ENCODE data around the gene PITRM1. TPM values are rescaled to one million over a fixed set of nuclear protein-coding genes. Genes with fewer than 3 reads are reported as not detected.

PITRM1 gene
- total RNA-seq, 1 donor from 2014 or later: 80.4 TPM

DNA sequence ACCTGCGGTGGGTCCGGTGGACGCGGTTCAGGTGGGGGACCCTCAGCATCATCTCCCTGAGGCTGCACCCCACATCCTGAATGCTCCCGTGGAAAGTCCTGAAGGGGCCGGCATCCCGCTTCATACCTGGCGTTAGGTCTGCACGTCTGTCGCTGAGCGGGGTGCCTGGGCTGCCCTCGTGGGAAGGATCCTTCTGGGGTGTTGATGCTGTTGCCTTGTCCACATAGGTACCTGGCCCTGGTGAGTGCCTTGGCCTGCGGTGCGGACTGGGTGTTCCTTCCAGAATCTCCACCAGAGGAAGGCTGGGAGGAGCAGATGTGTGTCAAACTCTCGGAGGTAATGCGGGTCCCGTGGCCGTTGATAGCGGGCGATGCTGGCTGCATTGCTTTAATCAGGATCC is 67.4 kb downstream of the PITRM1 start:
- Histone ChIP-seq H3K4me3 (ENCODE audit: insufficient read depth, low read depth, low read length) (no peak overlapping the region), H3K9ac (ENCODE audit: low read length) (no peak overlapping the region), H3K4me1 (ENCODE audit: insufficient read depth, low read length) (peaks cover 12% of the 10 kb centered on the region), H4K20me1 (ENCODE audit: insufficient read depth, low read length) (no peaks in the 10 kb centered on the region), H3K27ac (ENCODE audit: low read depth, low read length) (no peak overlapping the region), H2AFZ (ENCODE audit: low read depth, low read length) (no peak overlapping the region), H3K79me2 (ENCODE audit: insufficient read depth, low read length) (peaks cover 55% of the 10 kb centered on the region), H3K27me3 (ENCODE audit: insufficient read depth, low read length) (no peaks in the 10 kb centered on the region), H3K36me3 (ENCODE audit: insufficient read depth, low read length) (peaks cover 54% of the 10 kb centered on the region), H3K9me3 (ENCODE audit: insufficient read depth, low read depth, low read length) (no peaks in the 10 kb centered on the region), H3K4me2 (ENCODE audit: low read length) (no peak overlapping the region)
- no peak for FAIRE-seq
- H3K36me3 Mint-ChIP-seq (ENCODE audit: low read depth, unreplicated experiment): peaks cover 37% of the 10 kb centered on the region
- H3K27me3 Mint-ChIP-seq (ENCODE audit: low read depth, unreplicated experiment): no peaks in the 10 kb centered on the region
- no peak overlapping the region for H3K27ac Mint-ChIP-seq (ENCODE audit: unreplicated experiment)
- no peaks in the 10 kb centered on the region for H3K9me3 Mint-ChIP-seq (ENCODE audit: unreplicated experiment)
- H3K4me1 Mint-ChIP-seq (ENCODE audit: low read depth, unreplicated experiment): no peaks in the 10 kb centered on the region
- DNase-seq (ENCODE audit: low read depth): no peak
- no peak for TF ChIP-seq EZH2 (IDR thresholded peaks at IDR 0.05; ENCODE audit: insufficient read depth, low read length)
- TF ChIP-seq, protein P1, sequence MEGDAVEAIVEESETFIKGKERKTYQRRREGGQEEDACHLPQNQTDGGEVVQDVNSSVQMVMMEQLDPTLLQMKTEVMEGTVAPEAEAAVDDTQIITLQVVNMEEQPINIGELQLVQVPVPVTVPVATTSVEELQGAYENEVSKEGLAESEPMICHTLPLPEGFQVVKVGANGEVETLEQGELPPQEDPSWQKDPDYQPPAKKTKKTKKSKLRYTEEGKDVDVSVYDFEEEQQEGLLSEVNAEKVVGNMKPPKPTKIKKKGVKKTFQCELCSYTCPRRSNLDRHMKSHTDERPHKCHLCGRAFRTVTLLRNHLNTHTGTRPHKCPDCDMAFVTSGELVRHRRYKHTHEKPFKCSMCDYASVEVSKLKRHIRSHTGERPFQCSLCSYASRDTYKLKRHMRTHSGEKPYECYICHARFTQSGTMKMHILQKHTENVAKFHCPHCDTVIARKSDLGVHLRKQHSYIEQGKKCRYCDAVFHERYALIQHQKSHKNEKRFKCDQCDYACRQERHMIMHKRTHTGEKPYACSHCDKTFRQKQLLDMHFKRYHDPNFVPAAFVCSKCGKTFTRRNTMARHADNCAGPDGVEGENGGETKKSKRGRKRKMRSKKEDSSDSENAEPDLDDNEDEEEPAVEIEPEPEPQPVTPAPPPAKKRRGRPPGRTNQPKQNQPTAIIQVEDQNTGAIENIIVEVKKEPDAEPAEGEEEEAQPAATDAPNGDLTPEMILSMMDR (IDR thresholded peaks at IDR 0.05; ENCODE audit: insufficient read depth, low read depth, low read length): no peak
- no peak overlapping the region for H3K4me3 Mint-ChIP-seq (ENCODE audit: unreplicated experiment)

DNA sequence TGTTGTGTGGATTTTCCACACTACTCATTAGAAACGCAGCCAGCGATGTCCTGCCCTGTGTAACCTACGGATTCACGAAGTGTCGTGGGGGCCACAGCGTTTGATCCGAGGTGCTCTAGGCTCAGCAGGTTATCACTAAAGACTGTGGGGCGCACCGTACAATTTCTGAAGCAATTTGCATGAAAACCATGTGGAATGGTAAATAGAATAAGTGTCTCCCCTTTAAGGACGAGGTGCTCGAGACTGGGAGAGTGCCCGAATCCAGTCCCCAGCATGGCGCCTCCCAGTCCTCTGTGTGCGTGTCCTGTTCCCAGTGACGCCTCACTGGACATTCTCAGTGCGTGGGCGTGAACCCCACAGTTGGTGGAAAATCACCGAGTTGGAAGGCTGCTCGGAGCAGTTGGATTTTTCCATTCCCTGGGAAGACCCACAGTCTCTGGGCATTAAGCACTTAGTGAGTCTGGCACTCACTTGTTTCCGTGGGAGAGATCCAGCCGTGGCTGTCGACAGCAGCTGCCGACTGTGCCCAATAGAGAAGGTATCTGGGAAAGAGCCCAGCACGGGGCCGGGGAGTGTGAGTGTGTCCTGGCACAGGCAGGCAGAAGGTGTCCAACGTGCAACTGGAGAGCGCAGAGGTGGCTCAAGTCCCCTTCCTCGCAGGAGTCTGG is 68.2 kb downstream of the PITRM1 start:
- Histone ChIP-seq H3K36me3 (ENCODE audit: insufficient read depth, low read length) (peaks cover 58% of the 10 kb centered on the region), H4K20me1 (ENCODE audit: insufficient read depth, low read length) (no peaks in the 10 kb centered on the region), H3K27me3 (ENCODE audit: insufficient read depth, low read length) (no peaks in the 10 kb centered on the region), H3K27ac (ENCODE audit: low read depth, low read length) (peak overlapping the region; percentile 26), H3K4me3 (ENCODE audit: insufficient read depth, low read depth, low read length) (no peak overlapping the region), H2AFZ (ENCODE audit: low read depth, low read length) (no peak overlapping the region), H3K79me2 (ENCODE audit: insufficient read depth, low read length) (peaks cover 60% of the 10 kb centered on the region), H3K9me3 (ENCODE audit: insufficient read depth, low read depth, low read length) (no peaks in the 10 kb centered on the region), H3K9ac (ENCODE audit: low read length) (no peak overlapping the region), H3K4me2 (ENCODE audit: low read length) (no peak overlapping the region), H3K4me1 (ENCODE audit: insufficient read depth, low read length) (peaks cover 14% of the 10 kb centered on the region)
- H3K27ac Mint-ChIP-seq (ENCODE audit: unreplicated experiment): no peak overlapping the region
- no peaks in the 10 kb centered on the region for H3K27me3 Mint-ChIP-seq (ENCODE audit: low read depth, unreplicated experiment)
- H3K36me3 Mint-ChIP-seq (ENCODE audit: low read depth, unreplicated experiment): peaks cover 33% of the 10 kb centered on the region
- peaks cover 5% of the 10 kb centered on the region for H3K4me1 Mint-ChIP-seq (ENCODE audit: low read depth, unreplicated experiment)
- no peak for DNase-seq (ENCODE audit: low read depth)
- no peak for FAIRE-seq
- TF ChIP-seq EZH2 (IDR thresholded peaks at IDR 0.05; ENCODE audit: insufficient read depth, low read length): no peak
- TF ChIP-seq, protein P1 (IDR thresholded peaks at IDR 0.05; ENCODE audit: insufficient read depth, low read depth, low read length): no peak
- no peak overlapping the region for H3K4me3 Mint-ChIP-seq (ENCODE audit: unreplicated experiment)
- H3K9me3 Mint-ChIP-seq (ENCODE audit: unreplicated experiment): no peaks in the 10 kb centered on the region

DNA sequence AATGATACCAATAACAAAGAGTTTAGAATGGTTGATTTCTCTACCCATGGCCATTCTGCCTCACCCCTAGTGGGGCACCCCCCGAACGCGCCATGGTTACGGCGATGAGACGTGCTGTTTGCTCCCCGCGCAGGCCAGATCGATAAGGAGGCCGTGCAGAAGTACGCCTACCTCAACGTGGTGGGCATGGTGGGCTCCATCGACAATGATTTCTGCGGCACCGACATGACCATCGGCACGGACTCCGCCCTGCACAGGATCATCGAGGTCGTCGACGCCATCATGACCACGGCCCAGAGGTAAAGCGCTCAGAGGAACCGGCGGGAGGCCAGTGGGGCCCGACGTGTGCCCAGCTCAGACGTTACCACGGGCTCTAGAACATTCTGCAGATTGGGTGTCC is 68.9 kb downstream of the PITRM1 start:
- Histone ChIP-seq H3K36me3 (ENCODE audit: insufficient read depth, low read length) (peaks cover 50% of the 10 kb centered on the region), H3K4me1 (ENCODE audit: insufficient read depth, low read length) (peaks cover 20% of the 10 kb centered on the region), H3K9ac (ENCODE audit: low read length) (peak overlapping the region; percentile 49), H2AFZ (ENCODE audit: low read depth, low read length) (no peak overlapping the region), H3K9me3 (ENCODE audit: insufficient read depth, low read depth, low read length) (no peaks in the 10 kb centered on the region), H3K4me3 (ENCODE audit: insufficient read depth, low read depth, low read length) (no peak overlapping the region), H3K27me3 (ENCODE audit: insufficient read depth, low read length) (no peaks in the 10 kb centered on the region), H3K27ac (ENCODE audit: low read depth, low read length) (peak overlapping the region; percentile 67), H3K4me2 (ENCODE audit: low read length) (no peak overlapping the region), H4K20me1 (ENCODE audit: insufficient read depth, low read length) (no peaks in the 10 kb centered on the region), H3K79me2 (ENCODE audit: insufficient read depth, low read length) (peaks cover 61% of the 10 kb centered on the region)
- Mint-ChIP-seq H3K36me3 (ENCODE audit: low read depth, unreplicated experiment) (peaks cover 28% of the 10 kb centered on the region), H3K27me3 (ENCODE audit: low read depth, unreplicated experiment) (no peaks in the 10 kb centered on the region), H3K4me3 (ENCODE audit: unreplicated experiment) (no peak overlapping the region), H3K9me3 (ENCODE audit: unreplicated experiment) (no peaks in the 10 kb centered on the region), H3K27ac (ENCODE audit: unreplicated experiment) (no peak overlapping the region), H3K4me1 (ENCODE audit: low read depth, unreplicated experiment) (peaks cover 12% of the 10 kb centered on the region)
- TF ChIP-seq, protein P1 (IDR thresholded peaks at IDR 0.05; ENCODE audit: insufficient read depth, low read depth, low read length): no peak
- TF ChIP-seq EZH2 (IDR thresholded peaks at IDR 0.05; ENCODE audit: insufficient read depth, low read length): no peak
- DNase-seq (ENCODE audit: low read depth) (no peak), FAIRE-seq (no peak)

Data from astrocyte (in vitro differentiated cells and primary cell).